GM13977 (cell line): ENCODE measurements around the gene CCDC27.

ENCODE experiments used
- DNase-seq: peaks from one replicate; pipeline ENCODE4 v3.0.0; 2012; ENCODE audit warnings: low spot score
- CTCF ChIP-seq: IDR thresholded peaks from 2 replicates; pipeline ENCODE4 v1.5.1; 2012; ENCODE audit warnings: mild to moderate bottlenecking, control low read depth; ENCODE audit not compliant: insufficient read depth; ENCODE audit errors: extremely low read depth, missing control alignments
- in situ Hi-C: fragments of 300-500 bp; cut with MboI; formaldehyde crosslinking; loops from one replicate; pipeline ENCODE4 v1.12.0; 2022; ENCODE audit warnings: low sequenced_read_pairs, low pct_unique_long_range_greater_than_20kb, mixed read lengths, inconsistent platforms; ENCODE audit not compliant: unreplicated experiment

CCDC27 gene

GRCh38 chr1:3786468-3787348 lies 34.5 kb downstream of the CCDC27 start:
- in situ Hi-C loops, result no loop called here
- no peak for TF ChIP-seq CTCF
- DNase-seq, result no peak

- no peak for TF ChIP-seq CTCF
- in situ Hi-C loops, result no loop called here
- DNase-seq, result no peak
Measured at GRCh38 chr1:3787349-3787715, 35.1 kb downstream of the CCDC27 start.

- DNase-seq, result no peak
- in situ Hi-C loops, result no loop called here
- no peak for TF ChIP-seq CTCF
Measured at GRCh38 chr1:3787745-3788605, 35.7 kb downstream of the CCDC27 start.

- no peak for TF ChIP-seq CTCF
- in situ Hi-C loops, result no loop called here
- DNase-seq, result no peak
Measured at GRCh38 chr1:3788756-3789420, 36.6 kb downstream of the CCDC27 start.

- in situ Hi-C loops, result no loop called here
- TF ChIP-seq CTCF, result no peak
- DNase-seq, result no peak
Measured at GRCh38 chr1:3789421-3790300, 37.4 kb downstream of the CCDC27 start.
